ENCODE data around the gene HGFAC.

HGFAC gene

GRCh38 chr4:3441501-3442459 lies at the start of gene HGFAC:
HGFAC (plus strand) TSS chr4:3441968; CDS start chr4:3442002, 34 bp downstream.
- TF ChIP-seq GATA3 (IDR thresholded peaks at IDR 0.05; ENCODE audit: low read depth, low read length) (no peak), GATA2 (IDR thresholded peaks at IDR 0.05; ENCODE audit: low read depth, low read length) (no peak)

DNA sequence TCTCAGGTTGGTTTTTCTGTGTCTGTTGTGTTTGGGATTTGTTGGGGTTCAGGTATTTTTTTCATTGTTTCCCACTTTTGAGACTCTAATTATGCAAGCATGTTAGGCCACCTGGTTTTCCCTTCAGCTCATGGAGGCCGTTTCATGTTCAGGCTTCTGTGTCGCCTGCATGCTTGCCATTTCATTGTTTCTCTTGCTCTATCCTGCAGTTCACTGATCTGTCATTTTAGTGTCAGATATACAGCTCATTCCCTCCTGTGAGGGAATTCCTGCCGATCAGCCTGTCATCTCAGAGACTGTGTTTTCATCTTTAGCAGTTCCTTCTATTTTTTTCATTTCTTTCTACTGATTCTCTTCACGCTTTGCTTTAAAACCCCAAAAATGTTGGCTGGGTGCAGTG lies 49.4 kb upstream of the HGFAC start:
- TF ChIP-seq GATA2 (IDR thresholded peaks at IDR 0.05; ENCODE audit: low read depth, low read length) (no peak), GATA3 (IDR thresholded peaks at IDR 0.05; ENCODE audit: low read depth, low read length) (no peak)

DNA sequence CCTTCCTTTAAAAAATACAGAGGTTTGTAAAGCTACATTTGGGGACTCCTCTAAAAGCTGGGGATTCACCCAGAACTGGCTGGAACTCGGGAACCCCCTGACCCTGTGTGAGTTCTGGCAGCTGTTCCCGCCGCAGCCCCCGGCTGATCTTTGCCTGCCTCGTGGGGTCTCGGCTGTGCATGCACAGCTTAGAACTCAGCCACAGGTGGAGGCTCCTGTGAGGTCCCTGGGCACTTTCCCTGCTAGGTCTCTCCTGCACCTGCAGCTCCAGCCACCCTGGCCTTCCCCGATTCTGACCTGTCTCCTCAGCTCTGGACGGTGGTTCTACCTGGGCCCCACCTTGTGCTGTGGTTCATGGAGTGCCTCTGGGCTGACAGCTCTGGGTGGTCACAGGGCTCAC lies 48.6 kb upstream of the HGFAC start:
- TF ChIP-seq GATA3 (IDR thresholded peaks at IDR 0.05; ENCODE audit: low read depth, low read length): no peak
- no peak for TF ChIP-seq GATA2 (IDR thresholded peaks at IDR 0.05; ENCODE audit: low read depth, low read length)

DNA sequence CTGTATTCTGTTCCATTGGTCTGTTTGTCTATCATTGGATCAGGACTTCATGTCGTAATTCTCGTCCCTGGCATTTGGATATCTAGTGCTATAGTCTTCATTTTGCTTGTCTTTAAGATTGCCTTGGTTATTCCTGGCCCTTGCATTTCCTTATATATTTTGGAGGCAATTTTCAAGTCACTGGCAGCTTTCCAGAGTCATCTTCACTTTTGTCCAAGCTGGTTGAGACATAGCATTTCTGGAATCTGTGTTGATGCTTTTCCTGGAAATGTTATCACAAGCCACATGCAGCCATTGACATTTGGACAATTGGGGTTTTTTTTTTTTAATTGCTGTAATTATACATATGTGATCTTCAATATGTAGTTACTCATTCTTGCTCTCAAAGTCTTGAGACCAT lies 45.2 kb upstream of the HGFAC start:
- TF ChIP-seq GATA3 (IDR thresholded peaks at IDR 0.05; ENCODE audit: low read depth, low read length): no peak
- no peak for TF ChIP-seq GATA2 (IDR thresholded peaks at IDR 0.05; ENCODE audit: low read depth, low read length)

GRCh38 chr4:3397128-3397527 lies 44.6 kb upstream of the HGFAC start:
- TF ChIP-seq GATA3 (IDR thresholded peaks at IDR 0.05; ENCODE audit: low read depth, low read length): no peak
- no peak for TF ChIP-seq GATA2 (IDR thresholded peaks at IDR 0.05; ENCODE audit: low read depth, low read length)

DNA sequence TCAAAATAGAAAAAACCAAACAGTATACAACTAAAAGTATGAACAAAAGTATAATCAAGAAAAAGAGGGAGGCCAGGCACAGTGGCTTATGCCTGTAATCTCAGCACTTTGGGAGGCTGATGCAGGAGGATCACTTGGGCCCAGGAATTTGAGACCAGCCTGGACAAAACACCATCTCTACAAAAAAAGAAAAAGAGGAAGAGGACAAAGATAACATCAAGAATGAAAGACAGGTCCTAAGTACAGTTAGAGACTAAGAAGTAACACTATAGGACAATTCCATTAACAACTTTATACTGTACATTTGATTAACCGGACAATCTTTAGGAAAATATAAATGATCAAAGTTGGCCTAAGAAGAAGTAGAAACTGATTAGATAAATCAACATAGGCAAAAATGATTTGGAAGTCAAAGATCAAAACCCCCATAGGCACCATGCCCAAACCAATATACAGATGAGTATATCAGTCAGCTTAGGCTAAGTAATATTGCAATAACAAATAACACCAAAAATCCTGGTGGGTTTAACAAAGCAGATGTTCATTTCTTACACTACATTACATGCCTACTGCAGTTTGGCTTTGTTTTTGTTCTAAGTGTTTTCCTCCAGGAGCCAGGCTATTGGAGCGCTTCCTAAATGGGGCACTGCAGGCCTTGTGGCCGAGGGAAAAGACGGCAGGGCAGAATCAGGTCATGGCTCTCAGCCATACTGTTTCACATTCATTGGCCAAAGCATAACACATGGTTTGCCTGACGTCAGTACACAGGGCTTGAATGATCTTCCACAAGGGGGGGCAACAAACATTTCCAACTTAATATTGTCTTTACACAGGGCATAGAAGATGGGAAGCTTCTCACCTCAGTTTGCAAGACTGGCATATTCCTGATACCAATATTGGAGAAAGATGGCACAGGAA lies 42.2 kb upstream of the HGFAC start:
- TF ChIP-seq GATA2 (IDR thresholded peaks at IDR 0.05; ENCODE audit: low read depth, low read length): no peak
- TF ChIP-seq GATA3 (IDR thresholded peaks at IDR 0.05; ENCODE audit: low read depth, low read length): no peak

- TF ChIP-seq GATA2 (IDR thresholded peaks at IDR 0.05; ENCODE audit: low read depth, low read length): no peak
- no peak for TF ChIP-seq GATA3 (IDR thresholded peaks at IDR 0.05; ENCODE audit: low read depth, low read length)
These were observed 40.2 kb upstream of the HGFAC start for GRCh38 chr4:3401436-3402171.

DNA sequence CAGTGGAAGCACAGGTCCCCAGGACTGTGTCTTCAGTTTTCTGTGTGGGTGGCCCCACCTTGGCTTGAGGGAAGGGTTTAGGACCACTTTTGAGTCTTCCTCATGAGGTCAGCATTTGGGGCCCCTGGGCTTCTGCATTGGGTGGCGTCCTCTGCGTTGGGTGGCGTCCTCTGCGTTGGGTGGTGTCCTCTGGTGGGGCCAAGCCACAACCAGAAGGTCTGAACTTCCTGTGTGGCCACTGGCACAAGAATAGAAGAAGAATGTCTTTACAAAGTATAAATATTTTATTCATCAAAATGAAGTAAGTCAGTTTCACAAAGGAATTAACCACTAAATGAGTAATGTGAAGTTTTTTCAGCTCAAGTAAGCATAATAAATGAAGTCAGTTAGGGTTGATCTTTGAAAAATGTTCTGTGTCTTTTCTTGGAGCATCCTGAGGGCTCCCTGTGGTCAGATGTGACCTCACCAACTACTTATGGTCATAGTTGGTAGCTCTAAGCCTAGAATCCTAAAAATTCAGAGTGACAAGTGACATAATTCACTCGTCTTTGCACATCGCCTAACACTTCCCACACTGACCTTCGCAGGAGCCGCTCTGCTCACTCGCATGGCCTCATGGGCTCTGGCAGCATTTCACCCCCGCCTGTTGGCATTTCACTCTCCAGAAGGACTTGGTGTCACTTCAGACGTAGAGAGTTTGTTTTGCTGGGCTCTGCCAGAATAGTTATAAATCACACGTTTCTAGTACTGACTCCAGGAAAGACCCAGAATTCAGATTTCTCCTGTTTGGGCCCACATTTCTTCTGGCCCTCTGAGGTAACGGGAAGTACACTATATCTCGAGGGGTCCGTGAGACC lies 39.0 kb upstream of the HGFAC start:
- TF ChIP-seq GATA3 (IDR thresholded peaks at IDR 0.05; ENCODE audit: low read depth, low read length) (no peak), GATA2 (IDR thresholded peaks at IDR 0.05; ENCODE audit: low read depth, low read length) (no peak)

DNA sequence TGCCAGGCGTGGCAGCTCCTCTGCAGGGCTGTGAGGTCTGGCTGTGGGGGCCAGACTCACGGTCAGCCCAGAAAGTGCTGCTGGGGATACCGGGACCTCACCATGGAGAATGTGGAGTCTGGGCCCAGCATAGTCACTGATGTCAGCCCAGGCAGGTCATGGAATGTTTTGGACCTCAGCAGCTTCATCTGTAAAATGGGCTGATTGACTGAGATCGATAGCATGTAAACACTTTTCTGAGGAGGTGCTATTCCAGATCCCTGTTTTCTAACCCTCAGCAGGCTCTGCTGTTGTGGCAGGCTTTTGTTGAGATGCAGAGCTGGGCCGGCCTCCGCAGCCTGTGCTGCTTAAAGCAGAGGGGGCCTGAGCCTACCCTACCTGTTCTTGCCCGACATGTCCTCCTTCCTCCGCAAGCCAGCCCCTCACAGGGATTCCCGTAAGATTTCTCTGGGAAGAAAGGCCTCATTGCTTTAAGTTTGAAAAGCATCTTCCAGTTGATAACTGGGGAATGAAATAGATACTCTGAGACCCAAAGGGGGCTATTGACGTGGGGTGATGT lies 38.3 kb upstream of the HGFAC start:
- TF ChIP-seq GATA3 (IDR thresholded peaks at IDR 0.05; ENCODE audit: low read depth, low read length) (no peak), GATA2 (IDR thresholded peaks at IDR 0.05; ENCODE audit: low read depth, low read length) (no peak)

DNA sequence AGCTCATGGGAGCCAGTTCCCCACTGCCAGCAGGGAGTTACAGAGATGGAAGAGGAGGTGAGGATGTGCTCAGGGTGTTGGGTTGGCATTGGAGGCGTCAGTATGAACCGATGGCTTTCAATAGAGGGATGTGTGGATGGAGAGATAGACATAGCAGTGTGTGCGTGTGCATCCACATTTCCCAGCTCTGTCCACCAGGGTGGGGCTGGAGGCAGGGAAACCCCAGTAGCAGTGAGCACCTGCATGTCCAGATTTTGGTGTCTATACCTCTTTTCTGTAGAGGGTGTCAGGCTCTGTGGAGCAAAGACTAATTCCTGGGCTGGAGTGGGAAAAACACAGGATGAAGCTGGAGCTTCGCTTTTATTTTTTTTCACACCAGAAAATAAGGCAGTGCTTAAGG lies 37.2 kb upstream of the HGFAC start:
- no peak for TF ChIP-seq GATA2 (IDR thresholded peaks at IDR 0.05; ENCODE audit: low read depth, low read length)
- no peak for TF ChIP-seq GATA3 (IDR thresholded peaks at IDR 0.05; ENCODE audit: low read depth, low read length)

DNA sequence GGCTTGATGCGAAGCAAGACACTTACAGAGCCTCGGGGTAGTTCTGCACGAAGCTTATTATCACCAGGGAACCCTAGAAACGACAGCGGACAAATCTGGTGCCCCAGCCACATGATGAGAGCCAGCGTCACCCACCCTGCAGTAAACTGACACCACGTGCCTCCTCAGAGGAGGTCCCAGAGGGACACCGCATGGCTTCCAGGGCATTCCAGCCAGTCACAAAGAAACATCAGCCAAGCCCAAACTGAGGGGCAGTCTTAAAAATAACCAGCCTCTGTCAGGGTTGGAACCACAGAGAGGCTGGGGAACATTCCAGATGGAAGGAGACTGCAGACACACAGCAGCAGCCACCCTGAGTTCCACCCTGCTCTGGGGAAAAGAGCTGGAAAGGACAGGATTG lies 36.6 kb upstream of the HGFAC start:
- TF ChIP-seq GATA3 (IDR thresholded peaks at IDR 0.05; ENCODE audit: low read depth, low read length) (no peak), GATA2 (IDR thresholded peaks at IDR 0.05; ENCODE audit: low read depth, low read length) (no peak)

DNA sequence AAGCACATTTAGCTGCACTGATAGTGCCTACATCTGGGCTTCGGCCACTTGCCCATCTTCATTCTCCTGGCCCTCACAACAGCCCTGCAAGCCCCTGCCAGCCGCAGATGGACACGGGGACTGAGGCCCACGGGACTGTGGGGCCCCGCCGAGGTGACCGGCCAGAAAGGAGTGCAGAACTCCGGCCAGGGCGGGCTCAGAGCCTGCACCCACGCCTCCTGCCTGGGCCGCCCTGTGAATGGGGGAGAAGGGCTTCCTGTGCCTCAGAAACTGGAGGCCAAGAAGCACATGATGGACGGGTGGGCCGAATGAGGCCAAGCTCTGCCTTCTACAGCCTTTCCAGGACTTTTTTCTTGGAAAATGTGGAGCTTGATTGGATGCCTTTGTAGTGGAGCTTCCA lies 35.7 kb upstream of the HGFAC start:
- TF ChIP-seq GATA3 (IDR thresholded peaks at IDR 0.05; ENCODE audit: low read depth, low read length): no peak
- TF ChIP-seq GATA2 (IDR thresholded peaks at IDR 0.05; ENCODE audit: low read depth, low read length): no peak

DNA sequence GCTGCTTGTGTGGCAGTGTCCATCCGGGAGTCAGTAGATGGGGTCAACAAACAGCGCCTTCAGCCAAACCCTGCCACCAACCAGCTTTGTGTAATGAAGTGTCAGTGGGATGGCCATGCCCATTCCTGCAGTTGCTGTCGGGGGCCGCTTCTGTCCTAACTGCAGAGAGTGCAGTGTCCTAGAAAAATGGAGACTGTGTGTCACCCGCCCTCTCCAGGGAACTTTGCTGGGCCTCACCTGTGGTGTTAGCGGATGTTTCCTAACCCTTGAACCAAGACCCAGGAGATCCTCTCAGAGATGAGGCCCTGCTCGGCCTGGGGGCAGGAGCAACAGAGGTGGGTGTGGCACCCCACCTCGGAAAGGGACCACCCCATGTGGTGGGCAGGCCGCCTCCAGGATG lies 35.3 kb upstream of the HGFAC start:
- TF ChIP-seq GATA3 (IDR thresholded peaks at IDR 0.05; ENCODE audit: low read depth, low read length) (no peak), GATA2 (IDR thresholded peaks at IDR 0.05; ENCODE audit: low read depth, low read length) (no peak)
